HepG2 (cell line): ENCODE data around the gene CACNA1G. TPM values are rescaled to one million over a fixed set of nuclear protein-coding genes. Genes with fewer than 3 reads are reported as not detected.

Source experiments
- ATAC-seq: fragments of 200-7000 bp; cut with Tn5 transposase; 3 replicates; pipeline ENCODE4 v1.9.1; 2020; ENCODE audit warnings: mild to moderate bottlenecking, moderate library complexity
- BruUV-seq: library from RNA; stranded (reverse); fragments of 400-500 nt; replicated peaks from 2 replicates; lab custom pipeline; 2021; lab: Mats Ljungman, UMichigan
- CTCF ChIA-PET: fragments of 300-600 bp; formaldehyde crosslinking; extraction: SDS; loops from one replicate; lab custom pipeline; 2021; ENCODE audit warnings: low total read pairs, inconsistent platforms, low intra/inter-chr PET ratio; lab: Yijun Ruan, JAX
- POLR2A ChIA-PET: fragments of 350-600 bp; sonication (Branson Sonifier 250); formaldehyde crosslinking; loops from one replicate; lab custom pipeline; 2020; ENCODE audit warnings: antibody characterized with exemption, inconsistent platforms; lab: Yijun Ruan, JAX
- DNase-seq: peaks from one replicate; pipeline ENCODE4 v3.0.0-alpha.2; 2015; ENCODE audit warnings: low spot score
- FAIRE-seq: peaks from 3 replicates; lab custom pipeline; 2011; peaks lifted over from hg19 to GRCh38; lab: Jason Lieb, UNC
- H2AFZ ChIP-seq: one replicate; pipeline ENCODE4 v1.6.1; 2011; ENCODE audit warnings: low read length, inconsistent platforms
- H3K27ac ChIP-seq: fragments of 300-600 bp; 3 replicates; pipeline ENCODE4 v1.8.0; 2011; ENCODE audit warnings: mixed run types, mild to moderate bottlenecking, mixed read lengths, low read length, inconsistent platforms; ENCODE audit not compliant: insufficient read depth; ENCODE audit errors: extremely low read length
- H3K27me3 ChIP-seq, 2 experiments: fragments of 200-600 bp in 1 of 2; 2 replicates in 1 of 2; 3 replicates in 1 of 2; pipeline versions ENCODE4 v1.6.0 to v1.8.0; 2011; ENCODE audit warnings: low read length in 2 of 2, mild to moderate bottlenecking in 2 of 2, moderate library complexity in 2 of 2, inconsistent platforms in 1 of 2; ENCODE audit not compliant: insufficient read depth in 2 of 2, control insufficient read depth in 1 of 2
- H3K36me3 ChIP-seq, 2 experiments: fragments of 200-600 bp in 1 of 2; replicated peaks in 1 of 2; 2 replicates in 1 of 2; 3 replicates in 1 of 2; pipeline versions ENCODE4 v1.5.1 to v1.8.0; 2011; ENCODE audit warnings: low read length in 2 of 2, inconsistent platforms in 1 of 2; ENCODE audit not compliant: insufficient read depth in 2 of 2, control insufficient read depth in 1 of 2
- H3K4me1 ChIP-seq: 2 replicates; pipeline ENCODE4 v1.5.1; 2012; ENCODE audit warnings: low read length, inconsistent platforms; ENCODE audit not compliant: insufficient read depth
- H3K4me2 ChIP-seq: 2 replicates; pipeline ENCODE4 v1.6.0; 2011; ENCODE audit warnings: low read depth, low read length, inconsistent platforms
- H3K4me3 ChIP-seq, 3 experiments: fragments of 200-600 bp in 1 of 3; sonication (generic), shearing (Covaris generic) in 1 of 3; replicated peaks in 1 of 3; 2 replicates each; pipeline ENCODE4 v1.5.1; 2011 to 2016; ENCODE audit warnings: low read length in 3 of 3, inconsistent platforms in 2 of 3, low read depth in 2 of 3, mild to moderate bottlenecking in 2 of 3, control low read depth in 1 of 3, mixed read lengths in 1 of 3; ENCODE audit not compliant: insufficient read depth in 1 of 3
- H3K79me2 ChIP-seq: one replicate; pipeline ENCODE4 v1.6.1; 2011; ENCODE audit warnings: low read length, inconsistent platforms; ENCODE audit not compliant: insufficient read depth
- H3K9ac ChIP-seq: 2 replicates; pipeline ENCODE4 v1.6.0; 2011; ENCODE audit warnings: mild to moderate bottlenecking, low read depth, low read length, inconsistent platforms; ENCODE audit not compliant: insufficient read depth
- H3K9me3 ChIP-seq: 2 replicates; pipeline ENCODE4 v1.5.1; 2012; ENCODE audit warnings: mild to moderate bottlenecking, low read length
- H4K20me1 ChIP-seq: 2 replicates; pipeline ENCODE4 v1.6.0; 2011; ENCODE audit warnings: inconsistent platforms, mild to moderate bottlenecking, low read length, moderate library complexity; ENCODE audit not compliant: insufficient read depth
- CBX2 ChIP-seq, 2 experiments: fragments of 200-600 bp in 1 of 2; sonication (generic); formaldehyde crosslinking in 1 of 2; IDR thresholded peaks; 2 replicates each; pipeline versions ENCODE4 v1.7.0 to v1.8.1; 2018 to 2022; ENCODE audit warnings: low read depth in 2 of 2, low read length in 1 of 2, mild to moderate bottlenecking in 1 of 2, missing genetic modification reagents in 1 of 2
- DPF2 ChIP-seq: sonication (generic); formaldehyde crosslinking; IDR thresholded peaks from 2 replicates; pipeline ENCODE4 v1.4.0; 2020; ENCODE audit warnings: mild to moderate bottlenecking, low read depth, missing genetic modification reagents, borderline replicate concordance
- ERF ChIP-seq: IDR thresholded peaks from 2 replicates; pipeline ENCODE4 v1.6.1; 2018; ENCODE audit warnings: missing biosample characterization, missing genetic modification reagents
- HMGA1 ChIP-seq: sonication (generic); formaldehyde crosslinking; conservative IDR thresholded peaks from 2 replicates; pipeline ENCODE4 v1.4.0; 2020; ENCODE audit warnings: missing genetic modification reagents
- HNF1B ChIP-seq: sonication (generic); formaldehyde crosslinking; IDR thresholded peaks from 2 replicates; pipeline ENCODE4 v1.5.1; 2020; ENCODE audit warnings: mild to moderate bottlenecking, moderate library complexity, missing genetic modification reagents
- MEF2D ChIP-seq: sonication (generic); formaldehyde crosslinking; IDR thresholded peaks from 2 replicates; pipeline ENCODE4 v1.5.1; 2020; ENCODE audit warnings: mild to moderate bottlenecking, missing genetic modification reagents
- MYNN ChIP-seq: sonication (generic); formaldehyde crosslinking; IDR thresholded peaks from 2 replicates; pipeline ENCODE4 v1.4.0; 2020; ENCODE audit warnings: mild to moderate bottlenecking, low read depth, missing genetic modification reagents
- NCOR1 ChIP-seq: fragments of 200-600 bp; sonication (generic); IDR thresholded peaks from 2 replicates; pipeline ENCODE4 v1.7.0; 2017; ENCODE audit warnings: antibody characterized with exemption, low read length, borderline replicate concordance
- NFIC ChIP-seq: IDR thresholded peaks from 2 replicates; pipeline ENCODE4 v1.6.1; 2012; ENCODE audit warnings: mild to moderate bottlenecking, low read length, inconsistent platforms
- PTBP1 ChIP-seq: fragments of 200-400 bp; formaldehyde crosslinking; IDR thresholded peaks from 2 replicates; pipeline ENCODE4 v1.6.1; 2018; ENCODE audit warnings: low read length, low read depth; ENCODE audit not compliant: poor library complexity, severe bottlenecking
- THYN1 ChIP-seq: sonication (generic); formaldehyde crosslinking; IDR thresholded peaks from 2 replicates; pipeline ENCODE4 v1.8.1; 2023; ENCODE audit warnings: low read depth, mild to moderate bottlenecking, moderate library complexity, missing genetic modification reagents, borderline replicate concordance
- ZMAT5 ChIP-seq: sonication (generic); formaldehyde crosslinking; IDR thresholded peaks from 2 replicates; pipeline ENCODE4 v1.5.0; 2020; ENCODE audit warnings: mild to moderate bottlenecking, low read depth, missing genetic modification reagents, borderline replicate concordance
- ZNF138 ChIP-seq: sonication (generic); formaldehyde crosslinking; IDR thresholded peaks from 2 replicates; pipeline ENCODE4 v1.5.0; 2020; ENCODE audit warnings: mild to moderate bottlenecking, low read depth, missing genetic modification reagents
- ZNF3 ChIP-seq: IDR thresholded peaks from 2 replicates; pipeline ENCODE4 v1.7.0; 2017; ENCODE audit warnings: inconsistent platforms
- ZNF580 ChIP-seq: IDR thresholded peaks from 2 replicates; pipeline ENCODE4 v1.6.1; 2016; ENCODE audit warnings: low read depth, borderline replicate concordance
- WGBS: methylation state at CpG from one replicate; pipeline ENCODE4 v1.1.6; 2017; ENCODE audit warnings: low lambda C conversion rate; 5-methylcytosine and 5-hydroxymethylcytosine counted together
- in situ Hi-C: cut with HindIII; loops from 2 replicates; pipeline ENCODE4 v1.10.0; 2017; ENCODE audit warnings: low pct_unique_long_range_greater_than_20kb; ENCODE audit not compliant: extremely low pct_ligation_motif_present
- intact Hi-C: fragments of 100-400 bp; cut with micrococcal nuclease; formaldehyde crosslinking; loops from one replicate; pipeline ENCODE4 v1.10.0; 2022; ENCODE audit not compliant: unreplicated experiment
- polyA plus RNA-seq, 8 experiments: library from polyadenylated mRNA; depleted of rRNA in 3 of 8; stranded (reverse) in 7 of 8; unstranded in 1 of 8; fragments of >200 nt; fragmentation: Illumina TruSeq in 4 of 8; extraction: Trizol in 4 of 8; gene quantifications; 2 replicates each; pipeline versions ENCODE4 v1.2.1 to v1.2.3, GENCODE V29; 2011 to 2016; ENCODE audit warnings: low read depth in 4 of 8, missing spikeins in 1 of 8, mixed read lengths in 1 of 8; ENCODE audit not compliant: insufficient read depth in 1 of 8
- total RNA-seq, 5 experiments: library from RNA; depleted of rRNA; stranded (reverse); fragments of >200 nt; fragmentation: Illumina TruSeq; extraction: Trizol; gene quantifications; 2 replicates each; pipeline ENCODE4 v1.2.3, GENCODE V29; 2016; ENCODE audit warnings: low read depth in 1 of 5

Gene CACNA1G
- total and polyA plus RNA-seq, 2 of the 13 experiments (the other 11 are each of a cell fraction or from before 2014, with no cell fraction given) = 0.02 TPM; not detected in 1

GRCh38 chr17:50520483-50520882 is 40.0 kb upstream of the CACNA1G start:
- FAIRE-seq = no peak
- H3K4me3 ChIP-seq = no peak overlapping the region
- H3K9ac ChIP-seq = no peak overlapping the region
- H3K27ac ChIP-seq = no peak overlapping the region
- H4K20me1 ChIP-seq = no peaks in the 10 kb centered on the region
- H3K79me2 ChIP-seq = no peaks in the 10 kb centered on the region
- H3K4me2 ChIP-seq = no peak overlapping the region
- no peak for DNase-seq
- H3K36me3 ChIP-seq = no peaks in the 10 kb centered on the region
- POLR2A ChIA-PET = interaction anchor here (2.1 kb wide), 1 partner anchor 15 kb away, joined by 13 read pairs; no protein-coding TSS in a partner anchor
- 58% methylated on average over 2 of the region's 2 CpGs for WGBS
- CTCF ChIA-PET = no interaction called here
- in situ Hi-C loops = no loop called here
- TF ChIP-seq PTBP1 = no peak
- no peak overlapping the region for H2AFZ ChIP-seq
- H3K27me3 ChIP-seq = no peaks in the 10 kb centered on the region
- BruUV-seq = no TSS peak
- no peak for ATAC-seq
- intact Hi-C loops = no loop called here
- no peaks in the 10 kb centered on the region for H3K9me3 ChIP-seq
- peaks cover 44% of the 10 kb centered on the region for H3K4me1 ChIP-seq

GRCh38 chr17:50521514-50521913 is 39.0 kb upstream of the CACNA1G start:
- Histone ChIP-seq H3K27me3 (no peaks in the 10 kb centered on the region), H3K9me3 (no peaks in the 10 kb centered on the region), H4K20me1 (no peaks in the 10 kb centered on the region), H2AFZ (no peak overlapping the region), H3K36me3 (no peaks in the 10 kb centered on the region), H3K27ac (no peak overlapping the region), H3K4me2 (no peak overlapping the region), H3K4me1 (peaks cover 40% of the 10 kb centered on the region), H3K9ac (no peak overlapping the region), H3K79me2 (no peaks in the 10 kb centered on the region), H3K4me3 (no peak overlapping the region)
- ChIA-PET POLR2A (interaction anchor here (0.6 kb wide), 1 partner anchor 141 kb away, joined by 3 read pairs; no protein-coding TSS in a partner anchor), CTCF (no interaction called here)
- no peak for ATAC-seq
- intact Hi-C loops = no loop called here
- no peak for DNase-seq
- WGBS = 50% methylated on average over 2 of the region's 2 CpGs
- in situ Hi-C loops = no loop called here
- BruUV-seq = no TSS peak
- FAIRE-seq = no peak
- TF ChIP-seq ZNF3 (no peak), NCOR1 (no peak), HMGA1 (no peak), HNF1B (CRISPR knock-in tag) (no peak), DPF2 (CRISPR knock-in tag) (no peak), MEF2D (CRISPR knock-in tag) (no peak), NFIC (no peak), CBX2 (IDR thresholded peaks at IDR 0.05; ENCODE audit: low read depth, low read length) (no peak), CBX2 (CRISPR knock-in tag; IDR thresholded peaks at IDR 0.05; ENCODE audit: low read depth) (no peak), ERF (CRISPR knock-in tag) (no peak), ZNF138 (CRISPR knock-in tag) (no peak), ZNF580 (no peak), ZMAT5 (CRISPR knock-in tag) (no peak), MYNN (CRISPR knock-in tag) (no peak), THYN1 (no peak)
